Stimulated activated CD4-positive, alpha-beta T cell treated with anti-CD3 and anti-CD28 coated beads, Interleukin-4, amount 100 ng/mL, for 24 hours (primary cell): ENCODE measurements around the gene RXFP4.
"Not testable (repeated sequence)": the region's sequence is repeated elsewhere in the genome, so short reads cannot be mapped to it uniquely, and the experiment has no call there.

Experiments
- DNase-seq: peaks from one replicate; pipeline ENCODE4 v3.0.0-alpha.2; 2020

The RXFP4 gene

DNA sequence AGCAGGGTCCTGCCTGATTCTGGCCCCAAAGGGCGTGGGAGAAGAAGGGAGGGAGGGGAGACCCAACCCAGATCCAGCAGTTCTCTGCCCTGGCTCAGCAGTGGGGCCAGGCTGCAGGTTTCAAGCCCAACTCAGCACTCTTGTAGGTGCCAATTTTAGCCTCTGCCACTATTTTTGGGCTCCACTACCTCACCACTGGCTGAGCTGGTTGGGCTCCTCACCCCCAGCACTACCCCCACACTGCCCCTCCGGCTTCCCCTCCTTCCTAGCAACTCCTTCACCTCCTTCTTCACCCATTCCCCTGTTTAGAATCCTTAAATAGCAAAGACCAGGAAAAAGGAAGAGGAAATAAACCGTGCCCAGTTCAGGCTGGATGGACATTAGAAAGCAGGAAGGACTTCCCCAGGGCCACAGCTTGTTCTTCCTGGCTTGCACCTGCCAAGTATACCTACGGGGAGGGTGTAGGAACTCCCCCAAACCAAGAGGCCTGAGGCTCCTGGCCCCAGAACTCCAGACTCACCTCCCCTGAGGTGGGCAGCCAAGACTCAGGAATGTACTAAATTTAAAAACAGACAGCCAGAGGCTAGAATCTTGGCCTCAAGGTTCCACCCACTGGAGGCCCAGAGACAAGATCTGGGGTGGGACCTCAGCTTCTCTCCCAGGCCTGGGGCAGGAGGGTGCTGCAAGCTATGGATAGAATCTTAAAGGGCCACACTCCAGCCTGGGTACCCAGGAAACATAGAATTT, 38.3 kb downstream of the RXFP4 start:
- DNase-seq: no peak

GRCh38 chr1:155981266-155982088, 40.0 kb downstream of the RXFP4 start:
- DNase-seq: peak; percentile 40

DNA sequence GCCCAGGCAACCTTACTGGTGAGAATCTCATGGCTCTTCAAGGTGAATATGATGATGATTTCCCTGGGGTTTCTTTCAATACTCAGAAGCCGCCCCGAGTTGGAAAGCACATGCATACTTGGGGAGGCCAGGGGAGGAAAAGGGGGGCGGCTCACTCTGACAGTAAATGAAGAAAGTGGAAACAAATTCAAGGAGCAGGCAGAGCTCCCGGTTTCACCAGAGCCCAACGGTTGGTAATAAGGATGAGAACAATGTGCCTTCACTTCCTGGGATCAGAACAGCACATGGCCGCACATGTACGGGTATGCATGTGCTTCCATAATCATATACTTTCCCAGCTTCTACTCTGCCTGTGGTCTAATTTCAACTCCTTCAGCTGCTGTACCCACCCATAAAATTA, 40.7 kb downstream of the RXFP4 start:
- DNase-seq: no peak

DNA sequence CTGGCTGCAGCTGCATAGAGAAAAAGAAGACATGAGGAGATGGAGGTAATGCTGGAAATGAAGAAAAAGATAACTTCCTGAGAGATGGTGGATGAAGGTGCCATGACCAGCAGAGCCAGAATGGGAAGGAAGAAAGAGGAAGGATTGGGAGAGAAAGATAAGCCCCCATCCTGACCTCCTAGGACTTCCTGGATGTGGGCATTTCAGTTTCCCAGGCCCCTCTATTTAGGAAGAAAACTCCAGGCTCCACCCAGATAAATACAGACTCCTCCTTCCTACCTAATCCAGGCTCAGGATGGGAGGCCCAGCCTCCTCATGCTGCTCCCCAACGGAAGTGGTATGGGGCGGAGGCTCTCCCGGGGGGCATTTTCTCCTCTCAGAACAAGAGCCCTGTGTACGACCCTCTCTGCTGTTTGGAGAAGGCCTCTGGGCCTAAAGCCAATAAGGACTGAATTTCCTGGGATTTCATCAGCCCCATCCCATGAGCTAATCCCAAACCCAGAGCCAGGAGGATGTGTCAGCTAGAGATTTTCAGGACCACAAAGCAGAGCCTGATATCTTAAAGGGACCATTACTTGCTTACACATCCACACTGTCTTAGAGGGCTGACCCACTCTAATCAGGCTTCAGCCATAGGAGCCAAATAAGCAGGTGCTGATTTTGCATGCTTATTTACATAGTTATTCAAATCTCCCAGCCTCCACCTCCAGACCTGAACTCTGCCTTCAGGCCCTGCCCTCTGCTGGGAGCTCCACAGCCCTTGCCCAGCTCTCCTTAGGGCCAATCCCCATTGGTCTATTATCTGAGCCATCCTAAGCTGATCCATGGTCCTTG, 42.0 kb downstream of the RXFP4 start:
- DNase-seq: no peak

DNA sequence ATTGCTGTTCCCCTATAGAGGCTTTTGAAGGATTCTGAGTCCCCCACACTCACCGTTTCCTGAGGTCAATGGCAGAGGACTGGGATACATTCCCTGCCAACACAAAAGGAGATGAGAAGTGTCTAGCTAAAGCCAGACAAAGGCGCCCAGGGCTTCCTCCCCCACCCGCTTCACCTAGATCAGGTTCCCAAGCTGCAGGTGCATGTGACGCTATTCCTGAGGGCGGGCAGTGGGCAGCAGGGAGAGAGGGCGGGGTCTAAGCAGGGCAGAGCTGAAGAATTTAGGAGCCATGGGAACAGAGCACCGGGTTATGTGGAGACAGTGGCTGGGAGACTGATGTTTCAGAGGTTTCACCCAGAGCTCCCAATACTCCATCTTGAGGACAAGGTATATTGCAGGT, 42.9 kb downstream of the RXFP4 start:
- no peak for DNase-seq

DNA sequence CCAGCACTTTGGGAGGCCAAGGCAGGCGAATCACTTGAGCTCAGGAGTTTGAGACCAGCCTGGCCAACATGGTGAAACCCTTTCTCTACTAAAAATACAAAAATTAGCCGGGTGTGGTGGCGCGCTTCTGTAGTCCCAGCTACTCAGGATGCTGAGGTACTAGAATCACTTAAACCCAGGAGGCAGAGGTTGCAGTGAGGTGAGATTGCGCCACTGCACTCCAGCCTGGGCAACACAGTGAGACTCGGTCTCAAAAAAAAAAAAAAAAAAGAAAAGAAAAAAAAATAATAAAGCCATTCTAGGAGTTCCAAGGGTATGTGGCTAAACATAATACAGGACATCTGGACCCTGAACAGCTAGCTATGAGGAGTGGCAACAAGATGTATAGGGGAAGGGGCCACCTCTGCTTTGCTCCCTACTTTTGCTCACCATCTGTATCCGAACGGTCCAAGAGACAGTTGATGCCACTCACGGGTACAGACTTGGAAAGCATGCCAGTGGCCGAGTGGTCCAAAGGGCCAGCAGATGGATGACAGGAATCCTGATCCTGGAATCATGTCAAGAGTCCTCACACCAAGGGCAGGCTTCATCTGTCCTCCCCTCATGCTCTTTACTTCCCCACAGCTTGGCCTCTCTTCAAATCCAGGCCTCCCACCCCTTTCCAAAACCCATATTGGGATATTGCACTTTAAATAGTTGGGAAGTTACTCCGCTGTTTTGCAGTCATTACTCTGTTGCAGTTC, 43.6 kb downstream of the RXFP4 start:
- not testable (repeated sequence) for DNase-seq

DNA sequence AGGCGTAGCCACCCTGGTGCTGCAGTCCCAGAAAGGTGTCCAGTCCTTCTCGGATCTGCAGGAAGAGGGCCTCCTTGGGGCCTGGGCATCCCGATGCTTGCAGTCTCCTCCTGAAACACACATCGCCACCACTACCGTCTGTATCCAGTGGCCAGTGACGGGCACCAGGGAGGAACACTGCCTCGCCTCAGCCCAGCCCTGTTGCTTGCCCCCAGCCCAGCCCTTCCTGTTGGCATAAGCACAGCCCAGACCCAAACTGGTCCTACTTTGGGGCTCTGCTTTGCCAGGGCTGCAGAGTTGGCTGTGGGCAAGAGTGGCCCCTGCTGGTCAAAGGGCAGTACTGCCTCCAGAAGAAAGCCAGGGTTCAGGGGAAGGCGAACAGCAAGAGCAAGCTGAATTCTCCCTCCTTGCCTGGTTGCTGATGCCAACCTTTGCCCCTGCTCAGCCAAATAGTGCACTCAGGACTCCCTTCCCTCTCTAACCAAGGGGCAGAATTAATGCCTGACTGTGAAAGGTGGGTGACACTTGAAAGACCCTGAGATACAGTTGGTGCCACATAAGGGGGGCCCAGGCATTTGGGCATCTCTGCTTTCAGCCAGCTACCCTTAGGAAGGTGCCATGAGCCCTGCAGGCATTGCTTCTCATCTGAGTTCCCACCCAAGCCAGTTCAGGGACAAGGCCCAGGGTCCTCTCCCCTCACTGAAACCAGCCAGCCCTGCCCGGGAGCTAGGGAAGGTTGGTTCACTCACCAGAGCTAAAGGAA, 48.0 kb downstream of the RXFP4 start:
- DNase-seq: peak; percentile 79

DNA sequence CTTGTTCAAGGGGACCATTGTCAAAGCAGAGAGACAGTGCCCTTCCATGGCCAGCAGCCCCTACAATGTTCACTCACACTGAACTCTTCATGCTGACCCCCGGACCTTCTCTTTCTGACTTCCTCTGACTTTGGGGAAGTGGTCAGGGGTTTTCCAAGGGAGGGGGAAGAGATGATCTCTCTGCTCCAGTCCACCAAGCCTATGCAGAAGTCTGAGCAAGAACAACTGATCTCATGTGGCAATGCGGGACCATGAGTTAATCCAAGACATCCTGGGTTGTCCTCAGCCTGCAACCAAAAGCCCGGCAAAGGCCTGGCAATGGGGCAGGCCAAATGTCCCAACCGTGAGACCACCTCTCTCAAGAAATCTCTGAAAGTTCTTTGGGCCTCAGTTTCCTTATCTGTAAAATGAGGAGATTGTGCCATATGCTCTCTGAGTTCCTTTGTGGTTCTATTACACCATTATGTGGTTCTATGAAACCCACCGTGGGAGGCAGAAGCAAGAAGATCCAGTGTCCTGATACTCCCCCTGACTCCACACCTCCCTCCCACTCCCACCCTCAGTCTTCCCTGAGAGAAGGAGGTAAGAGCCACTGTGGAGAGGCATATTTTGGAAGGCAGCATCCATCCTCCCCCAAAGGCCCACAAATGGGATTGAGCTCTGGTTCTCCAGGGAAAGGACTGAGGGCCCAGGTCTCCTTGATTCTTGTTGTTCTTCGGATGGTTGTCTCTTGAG, 48.7 kb downstream of the RXFP4 start:
- no peak for DNase-seq
